OCI-LY3 (cell line): ENCODE measurements around the gene SLC2A13.

ENCODE experiments used
- H2AFZ ChIP-seq: fragments of 200-600, 300-600 bp; shearing (Covaris generic); 2 replicates; pipeline ENCODE4 v1.6.0; 2014; ENCODE audit warnings: antibody characterized with exemption, low read depth, low read length
- H3K27ac ChIP-seq: fragments of 200-600, 300-600 bp; sonication (generic); 2 replicates; pipeline ENCODE4 v1.5.1; 2014; ENCODE audit warnings: mild to moderate bottlenecking, low read length, moderate library complexity, mixed read lengths
- H3K27me3 ChIP-seq: fragments of 200-600, 300-600 bp; sonication (generic); 2 replicates; pipeline ENCODE4 v1.6.1; 2014; ENCODE audit warnings: low read depth, low read length, mixed read lengths
- H3K36me3 ChIP-seq: fragments of 200-600, 300-600 bp; sonication (generic); replicated peaks from 2 replicates; pipeline ENCODE3; 2014; ENCODE audit warnings: low read depth, low read length, mixed read lengths
- H3K4me1 ChIP-seq: fragments of 300-600, 200-600 bp; sonication (generic); 2 replicates; pipeline ENCODE4 v1.6.1; 2014; ENCODE audit warnings: low read length, mixed read lengths
- H3K4me2 ChIP-seq: fragments of 200-600, 300-600 bp; sonication (generic); 2 replicates; pipeline ENCODE4 v1.6.1; 2014; ENCODE audit warnings: low read length, mixed read lengths
- H3K4me3 ChIP-seq: fragments of 300-600, 200-600 bp; sonication (generic); 2 replicates; pipeline ENCODE4 v1.5.1; 2014; ENCODE audit warnings: antibody characterized with exemption, mild to moderate bottlenecking, low read length, moderate library complexity
- H3K79me2 ChIP-seq: fragments of 300-600, 200-600 bp; shearing (Covaris generic); 2 replicates; pipeline ENCODE4 v1.6.1; 2014; ENCODE audit warnings: mild to moderate bottlenecking, low read length, mixed read lengths
- H3K9ac ChIP-seq: fragments of 300-600, 200-600 bp; shearing (Covaris generic); 2 replicates; pipeline ENCODE4 v1.6.0; 2014; ENCODE audit warnings: mild to moderate bottlenecking, low read length, moderate library complexity
- H3K9me3 ChIP-seq: fragments of 200-600, 300-600 bp; shearing (Covaris generic); 2 replicates; pipeline ENCODE4 v1.6.1; 2014; ENCODE audit warnings: low read length, mixed read lengths; ENCODE audit not compliant: insufficient read depth
- H4K20me1 ChIP-seq: fragments of 200-600, 300-600 bp; sonication (generic); 2 replicates; pipeline ENCODE4 v1.6.1; 2016; ENCODE audit warnings: low read length, mixed read lengths; ENCODE audit not compliant: insufficient read depth
- EZH2phosphoT487 ChIP-seq: fragments of 200-600 bp; shearing (Covaris generic); IDR thresholded peaks from 2 replicates; pipeline ENCODE4 v1.6.1; 2018; ENCODE audit warnings: antibody characterized with exemption, mixed run types, low read depth
- TF ChIP-seq, protein P1 (sequence below): fragments of 200-600, 300-600 bp; sonication (generic); IDR thresholded peaks from 2 replicates; pipeline ENCODE4 v1.5.1; 2014; ENCODE audit warnings: antibody characterized with exemption, low read length, low read depth

The SLC2A13 gene

GRCh38 chr12:40086471-40086870, 19.4 kb downstream of the SLC2A13 start:
- no peak for TF ChIP-seq EZH2phosphoT487
- no peak overlapping the region for H3K4me2 ChIP-seq
- H4K20me1 ChIP-seq, result no peaks in the 10 kb centered on the region
- no peaks in the 10 kb centered on the region for H3K4me1 ChIP-seq
- H3K9ac ChIP-seq, result no peak overlapping the region
- no peaks in the 10 kb centered on the region for H3K9me3 ChIP-seq
- H3K27ac ChIP-seq, result no peak overlapping the region
- H3K27me3 ChIP-seq, result no peaks in the 10 kb centered on the region
- H3K36me3 ChIP-seq, result peaks cover 21% of the 10 kb centered on the region
- no peak overlapping the region for H3K4me3 ChIP-seq
- no peak overlapping the region for H2AFZ ChIP-seq
- H3K79me2 ChIP-seq, result peaks cover 5% of the 10 kb centered on the region; the same call in 1 of the 2 replicates

GRCh38 chr12:40078266-40078665, 27.6 kb downstream of the SLC2A13 start:
- Histone ChIP-seq H3K9ac (no peak overlapping the region), H4K20me1 (no peaks in the 10 kb centered on the region), H3K4me2 (no peak overlapping the region), H3K27ac (no peak overlapping the region), H3K9me3 (no peaks in the 10 kb centered on the region), H3K27me3 (no peaks in the 10 kb centered on the region), H3K4me1 (no peaks in the 10 kb centered on the region), H3K4me3 (no peak overlapping the region), H2AFZ (no peak overlapping the region), H3K79me2 (no peaks in the 10 kb centered on the region), H3K36me3 (peaks cover 9% of the 10 kb centered on the region)
- TF ChIP-seq, protein P1, sequence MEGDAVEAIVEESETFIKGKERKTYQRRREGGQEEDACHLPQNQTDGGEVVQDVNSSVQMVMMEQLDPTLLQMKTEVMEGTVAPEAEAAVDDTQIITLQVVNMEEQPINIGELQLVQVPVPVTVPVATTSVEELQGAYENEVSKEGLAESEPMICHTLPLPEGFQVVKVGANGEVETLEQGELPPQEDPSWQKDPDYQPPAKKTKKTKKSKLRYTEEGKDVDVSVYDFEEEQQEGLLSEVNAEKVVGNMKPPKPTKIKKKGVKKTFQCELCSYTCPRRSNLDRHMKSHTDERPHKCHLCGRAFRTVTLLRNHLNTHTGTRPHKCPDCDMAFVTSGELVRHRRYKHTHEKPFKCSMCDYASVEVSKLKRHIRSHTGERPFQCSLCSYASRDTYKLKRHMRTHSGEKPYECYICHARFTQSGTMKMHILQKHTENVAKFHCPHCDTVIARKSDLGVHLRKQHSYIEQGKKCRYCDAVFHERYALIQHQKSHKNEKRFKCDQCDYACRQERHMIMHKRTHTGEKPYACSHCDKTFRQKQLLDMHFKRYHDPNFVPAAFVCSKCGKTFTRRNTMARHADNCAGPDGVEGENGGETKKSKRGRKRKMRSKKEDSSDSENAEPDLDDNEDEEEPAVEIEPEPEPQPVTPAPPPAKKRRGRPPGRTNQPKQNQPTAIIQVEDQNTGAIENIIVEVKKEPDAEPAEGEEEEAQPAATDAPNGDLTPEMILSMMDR, result no peak
- TF ChIP-seq EZH2phosphoT487, result no peak

GRCh38 chr12:40075458-40075857, 30.4 kb downstream of the SLC2A13 start:
- TF ChIP-seq, protein P1, result no peak
- no peak for TF ChIP-seq EZH2phosphoT487
- Histone ChIP-seq H3K4me3 (no peak overlapping the region), H3K79me2 (no peaks in the 10 kb centered on the region), H3K9ac (no peak overlapping the region), H3K27ac (no peak overlapping the region), H3K4me2 (no peak overlapping the region), H2AFZ (no peak overlapping the region), H3K9me3 (no peaks in the 10 kb centered on the region), H3K4me1 (no peaks in the 10 kb centered on the region), H3K36me3 (no peaks in the 10 kb centered on the region), H3K27me3 (no peaks in the 10 kb centered on the region), H4K20me1 (no peaks in the 10 kb centered on the region)

DNA sequence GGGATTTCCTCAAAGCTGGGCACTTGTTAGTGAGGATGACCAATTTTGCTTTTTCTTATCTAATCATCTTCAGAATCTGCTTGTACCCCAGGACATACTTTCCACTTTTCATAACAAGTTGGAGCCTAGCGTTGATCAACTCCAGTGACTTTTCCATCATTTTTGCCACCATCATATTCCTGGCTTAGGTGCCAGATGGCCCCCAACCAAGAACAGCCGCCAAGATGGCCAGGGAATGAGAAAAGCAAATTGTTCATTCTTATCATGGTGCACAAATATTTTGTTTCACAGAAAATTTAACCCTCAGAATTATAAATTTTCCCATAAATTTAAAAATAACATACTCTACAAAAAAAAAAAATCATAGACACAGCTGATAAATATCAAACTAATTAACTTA, 37.5 kb downstream of the SLC2A13 start:
- H3K36me3 ChIP-seq, result no peaks in the 10 kb centered on the region
- no peak overlapping the region for H3K4me2 ChIP-seq
- no peak overlapping the region for H3K4me3 ChIP-seq
- H3K9me3 ChIP-seq, result no peaks in the 10 kb centered on the region
- TF ChIP-seq, protein P1, result no peak
- no peak for TF ChIP-seq EZH2phosphoT487
- H3K27ac ChIP-seq, result no peak overlapping the region
- no peaks in the 10 kb centered on the region for H3K79me2 ChIP-seq
- no peaks in the 10 kb centered on the region for H3K27me3 ChIP-seq
- H3K4me1 ChIP-seq, result no peaks in the 10 kb centered on the region
- H3K9ac ChIP-seq, result no peak overlapping the region
- H2AFZ ChIP-seq, result no peak overlapping the region
- H4K20me1 ChIP-seq, result no peaks in the 10 kb centered on the region

GRCh38 chr12:40065636-40066035, 40.2 kb downstream of the SLC2A13 start:
- no peaks in the 10 kb centered on the region for H3K27me3 ChIP-seq
- TF ChIP-seq, protein P1, result no peak
- TF ChIP-seq EZH2phosphoT487, result no peak
- no peak overlapping the region for H3K9ac ChIP-seq
- H3K4me2 ChIP-seq, result no peak overlapping the region
- no peaks in the 10 kb centered on the region for H3K4me1 ChIP-seq
- H3K27ac ChIP-seq, result no peak overlapping the region
- no peaks in the 10 kb centered on the region for H3K36me3 ChIP-seq
- H3K9me3 ChIP-seq, result no peaks in the 10 kb centered on the region
- H3K4me3 ChIP-seq, result no peak overlapping the region
- H2AFZ ChIP-seq, result no peak overlapping the region
- H4K20me1 ChIP-seq, result no peaks in the 10 kb centered on the region
- H3K79me2 ChIP-seq, result no peaks in the 10 kb centered on the region
